Activated naive CD8-positive, alpha-beta T cell treated with anti-CD3 and anti-CD28 coated beads, Interleukin-2, amount 10 ng/mL, durations not matched to agents 7 days and 5 days (primary cell): ENCODE data around the gene TGFA. TPM values are rescaled to one million over a fixed set of nuclear protein-coding genes. Genes with fewer than 3 reads are reported as not detected.
"Not testable (repeated sequence)": the region's sequence is repeated elsewhere in the genome, so short reads cannot be mapped to it uniquely, and the experiment has no call there.

ENCODE experiments used
- ATAC-seq: fragments of 150-1000 bp; cut with Tn5 transposase; one replicate; pipeline ENCODE4 v1.10.0; 2021; ENCODE audit warnings: low read depth, moderate library complexity
- POLR2A ChIA-PET: fragments of 350-600 bp; sonication (Branson Sonifier 250); formaldehyde crosslinking; loops from one replicate; lab custom pipeline; 2021; ENCODE audit warnings: antibody characterized with exemption; lab: Charles Lee
- DNase-seq: peaks from one replicate; pipeline ENCODE4 v3.0.0; 2021
- H3K27ac Mint-ChIP-seq: one replicate; pipeline ENCODE4 v1.8.0; 2022; ENCODE audit warnings: mild to moderate bottlenecking, mixed read lengths
- H3K27me3 Mint-ChIP-seq: one replicate; pipeline ENCODE4 v1.8.0; 2022; ENCODE audit warnings: mild to moderate bottlenecking, moderate library complexity, mixed read lengths
- H3K36me3 Mint-ChIP-seq: one replicate; pipeline ENCODE4 v1.8.0; 2021; ENCODE audit warnings: mild to moderate bottlenecking, mixed read lengths
- H3K4me1 Mint-ChIP-seq: one replicate; pipeline ENCODE4 v1.8.0; 2021; ENCODE audit warnings: mixed read lengths
- H3K4me3 Mint-ChIP-seq: one replicate; pipeline ENCODE4 v1.8.0; 2022; ENCODE audit warnings: mild to moderate bottlenecking, moderate library complexity, mixed read lengths
- H3K9me3 Mint-ChIP-seq: one replicate; pipeline ENCODE4 v1.8.0; 2021; ENCODE audit warnings: mixed read lengths
- total RNA-seq, 2 experiments: library from RNA; stranded (reverse); gene quantifications; one replicate each; pipeline ENCODE4 v1.2.3, GENCODE V29; 2021

TGFA gene
- total RNA-seq, 2 experiments from 2014 or later, result 0.86 to 1.0 TPM

DNA sequence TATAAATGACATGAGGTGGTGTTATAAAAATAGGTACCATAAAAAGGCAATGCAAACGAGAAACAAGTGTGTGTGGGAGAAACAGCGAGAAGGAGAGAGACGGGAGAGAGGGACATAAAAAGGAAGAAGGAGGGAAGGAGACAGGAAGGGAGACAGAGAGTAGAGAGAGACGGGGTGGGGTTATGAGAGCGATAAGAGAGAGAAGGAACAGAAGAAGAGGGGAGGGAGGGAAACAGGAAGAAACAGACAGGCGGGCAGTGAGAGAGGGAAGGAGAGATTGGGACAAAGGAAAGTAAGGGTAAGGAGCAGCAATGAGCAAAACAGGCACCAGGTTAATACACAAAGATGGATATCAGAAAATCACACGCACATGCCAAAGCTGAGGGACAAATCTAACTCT lies 83.7 kb downstream of the TGFA start:
- POLR2A ChIA-PET, result no interaction called here
- Mint-ChIP-seq H3K4me1 (peaks cover 25% of the 10 kb centered on the region), H3K27me3 (peaks cover 9% of the 10 kb centered on the region), H3K36me3 (peaks cover 4% of the 10 kb centered on the region), H3K9me3 (no peaks in the 10 kb centered on the region), H3K27ac (no peak overlapping the region), H3K4me3 (no peak overlapping the region)
- no peak for ATAC-seq
- no peak for DNase-seq

DNA sequence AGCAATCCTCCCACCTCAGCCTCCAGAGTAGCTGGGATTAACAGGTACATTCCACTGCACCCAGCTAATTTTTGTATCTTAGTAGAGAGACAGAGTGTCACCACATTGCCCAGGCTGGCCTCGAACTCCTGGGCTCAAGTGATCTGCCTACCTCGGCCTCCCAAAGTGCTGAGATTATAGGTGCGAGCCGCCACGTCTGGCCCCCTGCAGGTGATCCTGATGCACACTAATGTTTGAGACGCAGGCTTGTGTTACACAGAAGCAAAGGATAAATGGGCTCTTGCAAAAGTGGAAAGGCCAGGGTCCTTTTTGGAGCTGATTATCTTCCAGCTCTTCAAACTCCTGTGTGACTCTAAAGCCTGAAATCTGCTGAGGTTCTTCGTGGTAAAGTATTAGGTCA lies 84.2 kb downstream of the TGFA start:
- ATAC-seq (no peak), DNase-seq (no peak)
- POLR2A ChIA-PET, result no interaction called here
- H3K27ac Mint-ChIP-seq, result no peak overlapping the region
- no peaks in the 10 kb centered on the region for H3K9me3 Mint-ChIP-seq
- H3K4me1 Mint-ChIP-seq, result peaks cover 25% of the 10 kb centered on the region
- peaks cover 4% of the 10 kb centered on the region for H3K36me3 Mint-ChIP-seq
- no peak overlapping the region for H3K4me3 Mint-ChIP-seq
- H3K27me3 Mint-ChIP-seq, result peaks cover 9% of the 10 kb centered on the region

DNA sequence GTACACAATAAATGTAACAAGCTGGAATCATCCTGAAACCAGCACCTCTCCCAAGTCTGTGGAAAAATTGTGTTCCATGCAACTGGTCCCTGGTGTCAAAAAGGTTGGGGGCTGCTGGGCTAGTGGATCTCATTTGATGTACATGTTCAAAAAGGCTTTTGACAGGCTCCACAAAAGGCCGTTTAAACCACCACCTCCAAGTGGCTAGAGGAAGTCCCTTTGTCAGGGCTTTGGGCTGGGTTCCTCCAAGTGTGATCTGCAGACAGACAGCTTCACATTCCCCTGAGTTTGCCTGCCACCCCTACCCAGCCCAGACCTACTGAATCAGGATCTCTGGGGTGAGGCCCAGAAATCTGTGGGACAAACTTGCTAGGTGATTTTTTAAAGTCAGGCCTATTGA lies 84.7 kb downstream of the TGFA start:
- no peak for ATAC-seq
- Mint-ChIP-seq H3K27me3 (peaks cover 9% of the 10 kb centered on the region), H3K9me3 (no peaks in the 10 kb centered on the region), H3K27ac (no peak overlapping the region), H3K4me1 (peaks cover 20% of the 10 kb centered on the region), H3K4me3 (no peak overlapping the region), H3K36me3 (peaks cover under 1% of the 10 kb centered on the region)
- POLR2A ChIA-PET, result no interaction called here
- DNase-seq, result no peak

DNA sequence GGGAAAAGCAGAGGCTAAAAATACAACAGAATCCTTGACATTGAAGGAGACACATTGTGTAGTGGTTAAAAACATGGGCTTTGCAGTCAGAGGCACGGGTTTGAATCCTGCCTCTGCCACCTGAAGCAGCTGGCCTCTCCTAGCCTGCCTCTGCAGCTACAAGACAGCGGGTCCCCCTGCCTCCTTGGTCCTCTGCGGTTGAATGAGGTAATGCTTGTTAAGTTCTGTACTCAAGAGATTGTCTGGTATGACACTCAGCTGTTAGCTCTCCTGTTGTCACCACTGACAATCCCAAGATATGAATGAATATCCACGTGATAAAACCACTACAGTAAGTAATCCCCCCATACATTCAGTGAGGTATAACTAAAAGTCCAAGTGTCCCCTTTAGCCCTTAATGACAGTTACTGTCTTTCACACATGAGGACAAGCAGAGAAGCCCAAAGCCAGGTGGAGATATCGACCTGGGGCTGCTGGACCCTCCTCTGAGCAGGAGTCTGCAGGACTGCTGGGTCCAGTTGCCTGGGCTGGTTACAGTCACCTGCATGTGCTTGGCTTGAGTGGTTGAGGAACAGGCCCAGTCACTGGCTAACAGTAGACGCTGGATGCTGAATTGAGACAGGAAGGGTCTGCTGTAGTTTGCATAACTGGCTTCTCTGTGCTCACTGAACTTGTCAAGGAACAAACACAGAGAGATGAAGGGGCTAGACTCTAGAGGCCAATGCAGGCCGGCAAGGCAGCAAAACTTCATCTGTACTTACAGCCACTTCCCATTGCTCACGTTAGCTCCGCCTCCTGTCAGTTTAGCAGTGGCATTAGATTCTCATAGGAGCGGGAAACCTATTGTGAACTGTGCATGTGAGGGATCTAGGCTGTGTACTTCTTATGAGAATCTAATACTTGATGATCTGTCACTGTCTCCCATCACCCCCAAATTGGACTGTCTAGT lies 85.5 kb downstream of the TGFA start:
- Mint-ChIP-seq H3K4me3 (no peak overlapping the region), H3K4me1 (peaks cover 15% of the 10 kb centered on the region)
- no peak for DNase-seq

DNA sequence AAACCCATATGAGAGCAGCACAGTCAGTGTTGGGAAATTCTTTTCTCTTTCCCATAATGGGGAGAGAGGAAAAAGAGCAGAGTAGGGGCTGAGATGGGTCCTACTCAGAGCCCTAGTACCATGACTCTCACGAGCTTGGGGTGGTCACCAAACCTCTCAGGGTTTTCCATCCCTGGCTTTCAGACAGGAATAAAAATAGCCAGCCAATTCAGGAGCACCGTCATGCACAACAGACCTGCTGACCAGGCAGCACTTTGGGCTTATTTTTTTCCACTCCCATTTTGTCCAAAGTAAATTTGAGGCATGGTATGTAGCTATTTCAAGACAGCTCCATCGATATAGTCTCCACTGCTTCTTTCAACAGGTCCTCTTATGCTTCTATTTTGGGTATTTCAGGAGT lies 86.4 kb downstream of the TGFA start:
- Mint-ChIP-seq H3K4me3 (no peak overlapping the region), H3K9me3 (no peaks in the 10 kb centered on the region), H3K27me3 (peaks cover 11% of the 10 kb centered on the region), H3K36me3 (no peaks in the 10 kb centered on the region), H3K27ac (no peak overlapping the region), H3K4me1 (peaks cover 9% of the 10 kb centered on the region)
- POLR2A ChIA-PET, result no interaction called here
- ATAC-seq (no peak), DNase-seq (no peak)

More for the DNA sequence above, 85.5 kb downstream of the TGFA start:
- ATAC-seq, result no peak
- POLR2A ChIA-PET, result no interaction called here
- Mint-ChIP-seq H3K9me3 (no peaks in the 10 kb centered on the region), H3K27ac (no peak overlapping the region), H3K36me3 (no peaks in the 10 kb centered on the region), H3K27me3 (peaks cover 9% of the 10 kb centered on the region)

DNA sequence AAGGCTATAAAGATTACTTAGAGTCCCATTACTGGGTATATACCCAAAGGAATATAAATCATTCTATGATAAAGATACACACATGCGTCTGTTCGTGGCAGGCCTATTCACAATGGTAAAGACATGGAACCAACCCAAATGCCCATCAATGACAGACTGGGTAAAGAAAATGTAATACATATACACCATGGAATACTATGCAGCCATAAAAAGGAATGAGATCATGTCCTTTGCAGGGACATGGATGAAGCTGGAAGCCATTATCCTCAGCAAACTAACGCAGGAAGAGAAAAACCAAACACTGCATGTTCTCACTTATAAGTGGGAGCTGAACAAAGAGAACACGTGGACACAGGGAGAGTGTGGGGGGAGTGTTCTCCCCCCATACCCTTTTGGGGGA lies 87.0 kb downstream of the TGFA start:
- POLR2A ChIA-PET, DNase-seq, H3K9me3 Mint-ChIP-seq, H3K36me3 Mint-ChIP-seq, H3K27ac Mint-ChIP-seq, ATAC-seq, H3K4me1 Mint-ChIP-seq, H3K4me3 Mint-ChIP-seq: not testable (repeated sequence)
- H3K27me3 Mint-ChIP-seq, result peaks cover 12% of the 10 kb centered on the region

GRCh38 chr2:70463997-70464396 lies 89.6 kb downstream of the TGFA start:
- Mint-ChIP-seq H3K27ac (no peak overlapping the region), H3K9me3 (no peaks in the 10 kb centered on the region)
- POLR2A ChIA-PET, result no interaction called here

GRCh38 chr2:70463581-70463980 lies 90.0 kb downstream of the TGFA start:
- no peaks in the 10 kb centered on the region for H3K36me3 Mint-ChIP-seq
- no peak overlapping the region for H3K4me3 Mint-ChIP-seq
- DNase-seq (no peak), ATAC-seq (no peak)
- POLR2A ChIA-PET, result no interaction called here
- no peaks in the 10 kb centered on the region for H3K9me3 Mint-ChIP-seq
- no peak overlapping the region for H3K27ac Mint-ChIP-seq
- H3K27me3 Mint-ChIP-seq, result peaks cover 13% of the 10 kb centered on the region
- H3K4me1 Mint-ChIP-seq, result no peaks in the 10 kb centered on the region

More at GRCh38 chr2:70463997-70464396, 89.6 kb downstream of the TGFA start:
- H3K4me1 Mint-ChIP-seq, result no peaks in the 10 kb centered on the region
- no peak for ATAC-seq
- no peaks in the 10 kb centered on the region for H3K36me3 Mint-ChIP-seq
- DNase-seq, result no peak
- H3K4me3 Mint-ChIP-seq, result no peak overlapping the region
- H3K27me3 Mint-ChIP-seq, result peaks cover 13% of the 10 kb centered on the region

GRCh38 chr2:70461981-70462876 lies 91.4 kb downstream of the TGFA start:
- Mint-ChIP-seq H3K27me3 (peaks cover 13% of the 10 kb centered on the region), H3K4me3 (no peak overlapping the region), H3K4me1 (no peaks in the 10 kb centered on the region), H3K9me3 (no peaks in the 10 kb centered on the region), H3K36me3 (no peaks in the 10 kb centered on the region), H3K27ac (no peak overlapping the region)
- no peak for DNase-seq
- no peak for ATAC-seq
- POLR2A ChIA-PET, result no interaction called here

GRCh38 chr2:70461414-70461813 lies 92.2 kb downstream of the TGFA start:
- no peaks in the 10 kb centered on the region for H3K9me3 Mint-ChIP-seq
- no peak for DNase-seq
- no peaks in the 10 kb centered on the region for H3K36me3 Mint-ChIP-seq
- H3K4me3 Mint-ChIP-seq, result no peak overlapping the region
- H3K4me1 Mint-ChIP-seq, result peaks cover 7% of the 10 kb centered on the region
- POLR2A ChIA-PET, result no interaction called here
- H3K27me3 Mint-ChIP-seq, result peaks cover 12% of the 10 kb centered on the region
- no peak overlapping the region for H3K27ac Mint-ChIP-seq
- ATAC-seq, result no peak

- Mint-ChIP-seq H3K27me3 (peaks cover 6% of the 10 kb centered on the region), H3K36me3 (no peaks in the 10 kb centered on the region), H3K9me3 (no peaks in the 10 kb centered on the region), H3K27ac (no peak overlapping the region), H3K4me3 (no peak overlapping the region), H3K4me1 (peaks cover 12% of the 10 kb centered on the region)
- POLR2A ChIA-PET, result no interaction called here
- DNase-seq, result no peak
- ATAC-seq, result no peak
Observed at GRCh38 chr2:70460333-70460732, 93.3 kb downstream of the TGFA start.

GRCh38 chr2:70458661-70459060 lies 95.0 kb downstream of the TGFA start:
- Mint-ChIP-seq H3K4me3 (no peak overlapping the region), H3K9me3 (no peaks in the 10 kb centered on the region), H3K27ac (no peak overlapping the region), H3K27me3 (peaks cover 6% of the 10 kb centered on the region), H3K36me3 (no peaks in the 10 kb centered on the region), H3K4me1 (peaks cover 12% of the 10 kb centered on the region)
- POLR2A ChIA-PET, result no interaction called here
- DNase-seq (no peak), ATAC-seq (no peak)

- H3K9me3 Mint-ChIP-seq, result no peaks in the 10 kb centered on the region
- H3K27ac Mint-ChIP-seq, result peak overlapping the region; percentile 48
- H3K4me3 Mint-ChIP-seq, result no peak overlapping the region
- POLR2A ChIA-PET, result no interaction called here
- H3K4me1 Mint-ChIP-seq, result peaks cover 12% of the 10 kb centered on the region
- no peak for DNase-seq
- H3K27me3 Mint-ChIP-seq, result peaks cover 4% of the 10 kb centered on the region
- H3K36me3 Mint-ChIP-seq, result no peaks in the 10 kb centered on the region
- peak; percentile 25 for ATAC-seq
Observed at GRCh38 chr2:70456585-70457495, 96.8 kb downstream of the TGFA start.
